Neural cell (in vitro differentiated cells): Measurements from ENCODE around the gene TRIO. TPM values are rescaled to one million over a fixed set of nuclear protein-coding genes. Genes with fewer than 3 reads are reported as not detected.

ENCODE experiments used
- H2AFZ ChIP-seq: fragments of 200-600, 300-800 bp; sonication (generic), shearing (Covaris generic); 2 replicates; pipeline ENCODE4 v1.6.0; 2014; ENCODE audit warnings: low read depth, mild to moderate bottlenecking, antibody characterized with exemption, low read length, moderate library complexity
- H3F3A ChIP-seq: fragments of 200-600 bp; shearing (Covaris generic); 2 replicates; pipeline ENCODE4 v1.6.1; 2016; ENCODE audit warnings: mild to moderate bottlenecking, moderate library complexity, mixed read lengths, antibody characterized with exemption, low read length; ENCODE audit not compliant: insufficient read depth, poor library complexity, severe bottlenecking
- H3K27ac ChIP-seq: fragments of 200-600, 300-800 bp; sonication (generic), shearing (Covaris generic); 2 replicates; pipeline ENCODE4 v1.5.1; 2014; ENCODE audit warnings: mild to moderate bottlenecking, low read length, moderate library complexity
- H3K27me3 ChIP-seq: fragments of 300-800, 200-600 bp; sonication (generic), shearing (Covaris generic); 2 replicates; pipeline ENCODE4 v1.6.0; 2014; ENCODE audit warnings: mild to moderate bottlenecking, low read depth, low read length, moderate library complexity; ENCODE audit not compliant: insufficient read depth
- H3K36me3 ChIP-seq: fragments of 300-800, 200-600 bp; sonication (generic), shearing (Covaris generic); 2 replicates; pipeline ENCODE4 v1.5.1; 2014; ENCODE audit warnings: mild to moderate bottlenecking, antibody characterized with exemption, low read length, moderate library complexity; ENCODE audit not compliant: insufficient read depth
- H3K4me2 ChIP-seq: fragments of 300-800, 200-600 bp; sonication (generic), shearing (Covaris generic); 2 replicates; pipeline ENCODE4 v1.6.0; 2014; ENCODE audit warnings: mild to moderate bottlenecking, low read length
- H3K4me3 ChIP-seq: fragments of 300-800, 200-600 bp; sonication (generic), shearing (Covaris generic); 2 replicates; pipeline ENCODE4 v1.5.1; 2014; ENCODE audit warnings: mild to moderate bottlenecking, low read length, moderate library complexity
- H3K79me2 ChIP-seq: fragments of 200-600 bp; shearing (Covaris generic); replicated peaks from 2 replicates; pipeline ENCODE4 v1.6.0; 2014; ENCODE audit warnings: mild to moderate bottlenecking, low read length, moderate library complexity; ENCODE audit not compliant: insufficient read depth
- H3K9ac ChIP-seq: fragments of 300-800, 200-600 bp; sonication (generic), shearing (Covaris generic); 2 replicates; pipeline ENCODE4 v1.6.1; 2016; ENCODE audit warnings: mild to moderate bottlenecking, low read length, mixed read lengths
- H3K9me2 ChIP-seq: fragments of 200-600 bp; shearing (Covaris generic); 2 replicates; pipeline ENCODE4 v1.6.1; 2016; ENCODE audit warnings: mild to moderate bottlenecking, low read length, mixed read lengths; ENCODE audit not compliant: insufficient read depth
- H3K9me3 ChIP-seq: fragments of 200-600, 300-800 bp; sonication (generic), shearing (Covaris generic); 2 replicates; pipeline ENCODE4 v1.6.1; 2016; ENCODE audit warnings: mild to moderate bottlenecking, mixed run types, low read length, moderate library complexity, mixed read lengths
- H4K20me1 ChIP-seq: fragments of 200-600 bp; shearing (Covaris generic); 2 replicates; pipeline ENCODE4 v1.6.1; 2016; ENCODE audit warnings: mild to moderate bottlenecking, mixed run types; ENCODE audit not compliant: insufficient read depth
- CTCF ChIP-seq: fragments of 450-650 bp; IDR thresholded peaks from 2 replicates; pipeline ENCODE4 v1.5.1; 2014; ENCODE audit warnings: antibody characterized with exemption, mild to moderate bottlenecking, moderate library complexity; ENCODE audit not compliant: poor library complexity, severe bottlenecking
- EP300 ChIP-seq: fragments of 450-650 bp; conservative IDR thresholded peaks from 2 replicates; pipeline ENCODE4 v1.6.1; 2014; ENCODE audit warnings: antibody characterized with exemption, mild to moderate bottlenecking, moderate library complexity; ENCODE audit not compliant: poor library complexity, severe bottlenecking
- EZH2 ChIP-seq: fragments of 200-600, 300-800 bp; shearing (Covaris generic), sonication (generic); IDR thresholded peaks from 2 replicates; pipeline ENCODE4 v1.6.1; 2014; ENCODE audit warnings: antibody characterized with exemption, low read length, borderline replicate concordance, mild to moderate bottlenecking; ENCODE audit not compliant: insufficient read depth, poor library complexity, severe bottlenecking
- MXI1 ChIP-seq: fragments of 450-650 bp; conservative IDR thresholded peaks from 2 replicates; pipeline ENCODE4 v1.6.1; 2014; ENCODE audit warnings: antibody characterized with exemption, mild to moderate bottlenecking; ENCODE audit not compliant: poor library complexity, severe bottlenecking
- POLR2AphosphoS5 ChIP-seq: IDR thresholded peaks from 2 replicates; pipeline ENCODE4 v1.6.1; 2012
- RAD21 ChIP-seq: fragments of 450-650 bp; conservative IDR thresholded peaks from 2 replicates; pipeline ENCODE4 v1.6.1; 2014; ENCODE audit warnings: antibody characterized with exemption, mild to moderate bottlenecking, moderate library complexity
- REST ChIP-seq: IDR thresholded peaks from 2 replicates; pipeline ENCODE4 v1.6.1; 2012; ENCODE audit warnings: borderline replicate concordance
- SMC3 ChIP-seq: fragments of 450-650 bp; conservative IDR thresholded peaks from 2 replicates; pipeline ENCODE4 v1.6.1; 2014; ENCODE audit warnings: antibody characterized with exemption, mild to moderate bottlenecking, moderate library complexity; ENCODE audit not compliant: poor library complexity
- TAF1 ChIP-seq: IDR thresholded peaks from 2 replicates; pipeline ENCODE4 v1.6.1; 2012; ENCODE audit warnings: low read depth
- polyA plus RNA-seq: library from polyadenylated mRNA; depleted of rRNA; stranded (reverse); fragments of >200 nt; gene quantifications from 2 replicates; pipeline ENCODE4 v1.2.3, GENCODE V29; 2014

The TRIO gene
- polyA plus RNA-seq, 1 donor from 2014 or later = 168 TPM

- Histone ChIP-seq H3K36me3 (no peaks in the 10 kb centered on the region), H3K4me3 (no peak overlapping the region), H3K4me2 (no peak overlapping the region), H3K9ac (no peak overlapping the region), H3K27ac (no peak overlapping the region), H3K79me2 (peaks cover 96% of the 10 kb centered on the region), H2AFZ (no peak overlapping the region), H3K9me3 (no peaks in the 10 kb centered on the region), H3K27me3 (no peaks in the 10 kb centered on the region), H3K9me2 (no peaks in the 10 kb centered on the region), H4K20me1 (no peaks in the 10 kb centered on the region), H3F3A (no peaks in the 10 kb centered on the region)
- TF ChIP-seq POLR2AphosphoS5 (no peak), MXI1 (no peak), RAD21 (no peak), CTCF (no peak), SMC3 (no peak), EZH2 (no peak), TAF1 (no peak), REST (no peak), EP300 (no peak)
Observed at GRCh38 chr5:14236757-14237156, 93.6 kb downstream of the TRIO start.

- Histone ChIP-seq H2AFZ (no peak overlapping the region), H3K4me3 (no peak overlapping the region), H3K27ac (no peak overlapping the region), H3K9me3 (no peaks in the 10 kb centered on the region), H3K79me2 (peaks cover 96% of the 10 kb centered on the region), H3K27me3 (no peaks in the 10 kb centered on the region), H3F3A (no peaks in the 10 kb centered on the region), H3K36me3 (no peaks in the 10 kb centered on the region), H3K9me2 (no peaks in the 10 kb centered on the region), H3K4me2 (no peak overlapping the region), H4K20me1 (no peaks in the 10 kb centered on the region), H3K9ac (no peak overlapping the region)
- TF ChIP-seq SMC3 = no peak
- no peak for TF ChIP-seq MXI1
- TF ChIP-seq POLR2AphosphoS5 = no peak
- no peak for TF ChIP-seq CTCF
- no peak for TF ChIP-seq REST
- no peak for TF ChIP-seq EP300
- no peak for TF ChIP-seq EZH2
- no peak for TF ChIP-seq RAD21
- TF ChIP-seq TAF1 = no peak
Observed at GRCh38 chr5:14237317-14238086, 94.4 kb downstream of the TRIO start.
